Medulla oblongata (tissue), 1 donor: ENCODE measurements around the gene PAX7.

Source experiments
- DNase-seq: peaks from one replicate; pipeline ENCODE4 v3.0.0-alpha.2; 2015; ENCODE audit errors: extremely low spot score

Gene PAX7

DNA sequence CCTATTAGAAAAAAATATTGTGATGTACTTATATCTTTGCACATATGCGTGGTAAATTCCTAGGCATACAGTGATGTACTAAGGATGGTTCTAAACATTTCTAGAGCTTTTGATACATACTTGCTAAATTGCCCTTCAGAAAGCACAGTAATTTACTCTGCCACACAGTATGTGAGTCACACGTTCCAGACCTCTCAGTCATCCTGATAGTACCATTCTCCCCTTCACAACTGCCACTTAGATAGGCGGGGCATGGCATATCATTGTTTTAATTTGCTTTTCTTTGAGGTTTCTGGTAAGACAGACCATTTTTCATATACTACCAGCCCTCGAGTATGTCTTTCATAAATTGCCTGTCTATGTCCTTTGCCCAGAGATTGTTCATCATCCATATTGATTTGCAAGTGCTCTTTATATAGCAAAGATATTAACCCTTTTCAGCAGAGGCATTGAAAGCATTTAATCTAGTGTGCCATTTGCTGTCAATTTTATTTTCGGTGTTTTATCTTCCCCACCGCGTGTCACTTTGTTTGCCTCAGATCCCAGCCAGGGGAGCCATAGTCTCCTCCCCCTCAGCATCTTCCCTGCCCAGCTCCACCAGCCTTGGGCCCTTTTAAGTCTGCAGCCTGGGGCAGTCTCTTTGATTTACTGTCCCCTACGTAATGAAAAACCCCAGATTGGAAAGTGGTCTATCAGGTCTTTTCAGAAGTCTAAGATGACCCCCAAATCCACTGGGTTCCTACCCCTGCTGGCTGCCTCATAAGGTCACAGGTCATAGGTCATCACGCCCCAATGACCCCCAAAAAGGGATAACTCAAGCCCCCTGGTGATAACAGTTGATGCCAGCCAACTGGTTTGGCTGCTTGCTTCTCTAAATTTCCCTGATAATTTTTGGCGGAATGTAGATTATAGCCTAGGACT is 11.8 kb upstream of the PAX7 start:
- DNase-seq = no peak

DNA sequence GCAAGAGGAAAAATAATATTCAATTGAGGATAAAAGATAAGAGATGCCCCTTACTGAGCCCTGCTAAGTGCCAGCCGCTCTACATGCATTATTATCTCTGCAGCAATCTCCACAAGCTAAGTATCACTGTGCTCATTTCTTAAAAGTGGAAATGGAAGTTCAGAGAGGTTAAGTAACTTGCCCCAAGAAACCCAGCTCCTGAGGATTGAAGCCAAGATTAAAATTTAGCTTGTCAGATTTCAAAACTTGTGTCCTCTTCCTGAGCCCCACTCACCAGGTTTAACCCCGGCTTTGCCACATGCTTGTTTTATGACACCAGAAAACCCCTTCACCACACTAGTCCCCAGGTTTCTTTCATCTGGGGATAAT is 11.2 kb upstream of the PAX7 start:
- DNase-seq = no peak

DNA sequence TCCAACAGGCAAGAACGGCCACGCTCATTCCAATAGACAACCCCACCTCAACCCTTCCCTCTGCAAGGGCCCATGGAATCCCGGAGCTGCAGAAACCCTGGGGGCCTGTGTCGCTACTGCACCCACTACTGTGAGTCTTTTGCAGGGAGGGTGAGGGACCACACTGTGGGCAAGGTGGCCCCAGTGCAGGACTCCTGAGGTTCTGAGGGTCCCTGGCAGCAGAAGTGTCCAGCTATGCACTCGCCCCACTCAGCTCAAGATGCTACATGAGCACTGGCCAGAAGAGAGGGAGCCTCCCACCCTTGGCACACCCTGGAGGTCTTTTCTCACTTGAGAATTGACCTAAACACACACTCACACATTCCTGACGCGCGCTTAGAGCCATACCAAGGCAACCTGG is 2.1 kb upstream of the PAX7 start:
- no peak for DNase-seq

DNA sequence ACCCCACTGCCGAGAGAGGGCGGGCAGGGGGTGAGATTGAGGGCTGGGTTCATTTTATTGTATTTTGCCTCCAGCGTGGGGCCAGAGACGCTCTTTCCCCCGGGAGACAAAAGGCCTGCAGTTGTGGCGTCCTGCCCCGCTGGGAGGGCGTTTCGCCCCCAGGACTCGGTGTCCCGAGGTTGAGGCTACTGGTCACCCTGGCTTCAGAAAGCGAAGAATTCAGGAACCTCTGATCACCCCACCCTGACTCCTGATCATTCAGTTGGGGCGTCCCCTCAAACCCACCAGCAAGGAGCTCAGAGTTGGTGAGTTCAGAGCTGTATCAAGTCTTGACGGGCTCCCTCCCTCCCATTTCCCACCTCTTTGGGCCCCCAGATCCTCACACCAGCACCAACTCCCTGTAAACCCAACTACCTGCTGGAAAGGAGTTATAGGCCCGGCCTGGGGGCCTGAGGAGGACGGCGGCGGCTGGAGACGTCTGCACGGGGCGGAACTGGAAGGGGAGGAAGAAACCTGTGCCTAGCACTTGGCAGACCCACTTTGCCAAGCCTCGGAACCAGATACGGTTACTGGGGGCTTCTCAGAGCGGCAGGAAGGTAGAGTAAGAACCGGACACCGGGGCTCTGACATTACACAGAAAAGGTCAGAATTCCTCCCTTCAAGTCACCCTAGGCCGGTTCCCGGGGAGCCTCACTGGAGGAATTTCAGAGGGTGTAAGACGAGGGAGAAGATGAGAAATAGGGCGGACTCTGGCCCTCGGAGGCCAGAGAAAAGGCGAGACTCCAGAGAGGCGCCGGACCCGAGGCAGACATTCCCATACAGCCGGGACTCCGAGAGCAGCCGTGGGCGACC is 761 bp upstream of the PAX7 start:
- DNase-seq = no peak

DNA sequence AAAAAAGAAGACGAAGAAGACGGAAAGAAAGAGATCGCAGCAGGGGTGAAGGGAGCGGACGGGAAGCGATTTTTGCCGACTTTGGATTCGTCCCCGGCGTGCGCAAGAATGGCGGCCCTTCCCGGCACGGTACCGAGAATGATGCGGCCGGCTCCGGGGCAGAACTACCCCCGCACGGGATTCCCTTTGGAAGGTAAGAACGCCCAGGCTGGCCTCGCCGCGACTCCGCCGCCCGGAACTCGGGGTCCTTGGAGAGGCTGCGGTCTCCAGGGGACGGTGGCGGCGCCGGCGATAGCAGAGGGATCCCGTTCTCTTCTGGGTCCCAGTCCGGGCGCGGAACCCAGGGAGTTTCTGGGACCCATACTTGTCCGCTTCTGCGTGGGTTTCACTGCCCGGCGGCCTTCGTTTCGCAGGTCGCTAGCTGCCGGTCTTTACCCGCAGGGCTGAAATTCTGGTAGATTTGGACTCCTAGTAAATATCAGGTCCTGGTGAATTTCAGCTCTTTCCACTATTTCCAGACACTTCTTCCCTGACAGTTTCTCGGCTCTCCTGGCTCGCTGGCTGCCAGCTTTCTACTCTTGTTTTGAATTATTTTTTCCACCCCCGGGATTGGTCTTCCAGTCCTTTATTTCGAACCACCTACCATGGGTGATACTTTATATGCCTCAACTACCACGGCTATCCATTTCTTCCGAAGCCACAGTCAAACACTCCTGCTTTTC is 1.0 kb downstream of the PAX7 start:
- DNase-seq = no peak

DNA sequence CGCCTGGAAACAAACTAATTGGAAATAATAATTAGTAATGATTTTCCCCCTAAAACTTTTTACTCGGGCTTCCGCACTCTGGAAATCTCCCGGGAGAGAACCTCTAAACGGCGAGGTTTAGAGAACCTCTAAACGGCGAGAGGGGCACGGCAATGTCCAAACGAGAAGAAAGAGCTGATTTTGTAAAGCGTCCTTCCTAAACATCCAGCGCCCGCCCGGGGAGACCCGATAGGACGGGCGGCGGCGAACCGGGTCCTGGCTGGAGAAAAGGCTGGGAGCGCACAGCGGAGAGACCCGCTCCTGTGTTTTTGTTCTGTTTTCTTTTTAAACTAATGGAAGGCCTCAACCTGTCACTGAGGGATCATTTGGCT is 1.6 kb downstream of the PAX7 start:
- DNase-seq = no peak

DNA sequence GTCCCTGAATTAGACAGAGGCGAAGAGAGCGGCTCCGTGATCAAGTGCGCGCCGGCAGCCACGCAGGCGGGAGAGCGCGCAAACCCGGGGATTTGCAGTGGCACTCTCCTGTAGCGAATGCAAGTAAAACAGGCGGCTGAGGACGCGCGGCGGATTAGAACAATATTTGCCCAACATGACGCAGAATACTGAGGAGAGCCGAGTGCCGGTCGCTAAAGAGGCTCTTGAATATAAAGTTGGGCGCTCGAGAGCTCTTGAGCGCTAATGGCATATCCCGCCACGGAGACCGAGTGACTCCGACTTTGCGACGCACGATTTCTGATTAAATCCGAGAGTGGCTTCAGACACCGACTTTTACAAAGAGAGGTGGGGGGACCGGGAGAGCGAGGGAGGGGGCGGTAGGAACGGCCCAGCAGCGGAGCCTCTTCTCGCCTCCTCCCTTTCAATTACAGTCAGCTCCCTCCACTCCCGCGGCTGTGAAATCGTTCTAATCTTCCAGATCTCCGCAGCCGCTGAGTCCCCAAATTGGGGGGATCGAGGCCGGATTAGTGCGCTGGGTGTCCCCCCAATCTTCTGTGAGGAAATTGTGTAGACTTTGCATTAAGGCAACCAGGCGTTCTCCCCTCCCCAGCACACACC is 2.3 kb downstream of the PAX7 start:
- no peak for DNase-seq

DNA sequence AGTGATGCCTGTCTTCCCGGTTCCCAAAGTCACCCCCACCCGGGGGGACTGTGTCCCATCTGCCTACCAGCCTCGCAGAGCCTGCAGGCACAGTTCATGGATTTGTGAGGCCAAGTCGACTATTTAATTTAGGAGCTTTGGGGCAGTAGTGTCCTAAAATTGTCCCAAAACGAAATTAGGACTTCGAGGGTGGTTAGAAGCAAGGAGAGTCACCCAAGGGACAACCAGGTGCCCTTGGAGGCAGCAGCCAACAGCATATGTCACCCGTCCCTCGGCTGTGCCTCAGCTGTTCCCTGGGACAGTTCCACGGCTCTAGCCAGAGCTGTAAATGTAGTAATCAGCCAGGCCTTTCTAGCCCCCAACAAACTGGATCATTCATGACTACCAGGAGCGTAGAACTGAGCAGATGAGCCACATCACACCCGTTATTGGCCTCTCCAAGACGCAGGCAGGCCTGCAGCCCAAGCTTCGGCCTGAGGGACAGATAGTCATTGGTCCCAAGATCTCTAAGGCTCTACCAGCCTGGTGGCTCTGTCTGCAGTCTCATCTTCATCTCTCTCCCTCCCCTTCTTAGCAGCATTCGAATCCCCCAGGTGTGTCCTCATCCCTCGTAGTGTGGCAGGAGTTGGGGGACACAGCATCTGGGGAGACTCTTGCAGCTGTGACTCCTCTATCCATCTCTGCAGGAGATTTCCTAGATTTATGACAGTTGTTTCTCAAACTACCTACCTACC is 2.9 kb downstream of the PAX7 start:
- no peak for DNase-seq

DNA sequence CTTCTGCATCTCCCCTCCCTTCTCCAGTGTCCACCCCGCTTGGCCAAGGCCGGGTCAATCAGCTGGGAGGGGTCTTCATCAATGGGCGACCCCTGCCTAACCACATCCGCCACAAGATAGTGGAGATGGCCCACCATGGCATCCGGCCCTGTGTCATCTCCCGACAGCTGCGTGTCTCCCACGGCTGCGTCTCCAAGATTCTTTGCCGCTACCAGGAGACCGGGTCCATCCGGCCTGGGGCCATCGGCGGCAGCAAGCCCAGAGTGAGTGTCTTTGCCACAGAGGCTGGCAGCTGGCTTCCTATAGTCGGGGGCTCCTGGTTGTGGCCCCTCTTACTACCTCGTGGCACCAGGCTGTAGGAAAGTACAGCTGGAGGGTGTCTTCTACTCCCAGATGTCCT is 3.6 kb downstream of the PAX7 start:
- no peak for DNase-seq

DNA sequence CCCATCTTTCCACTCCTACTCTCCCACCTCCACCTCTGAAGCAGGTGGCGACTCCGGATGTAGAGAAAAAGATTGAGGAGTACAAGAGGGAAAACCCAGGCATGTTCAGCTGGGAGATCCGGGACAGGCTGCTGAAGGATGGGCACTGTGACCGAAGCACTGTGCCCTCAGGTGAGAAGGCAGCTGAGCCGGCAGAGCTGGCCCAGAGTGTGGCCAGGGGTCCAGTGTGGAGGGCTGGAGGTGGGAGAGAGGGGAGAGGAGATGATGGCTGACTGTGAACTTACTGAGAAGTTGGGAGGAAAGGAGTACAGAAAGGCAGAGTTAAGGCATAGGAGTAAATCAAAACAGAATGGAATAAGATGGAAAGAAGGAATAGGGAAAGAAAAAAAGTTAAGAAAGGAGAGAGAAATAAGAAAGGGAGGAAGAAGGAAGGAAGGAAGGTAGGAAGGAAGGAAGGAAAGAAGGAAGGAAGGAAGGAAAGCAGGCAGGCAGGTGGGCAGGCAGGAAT is 4.5 kb downstream of the PAX7 start:
- no peak for DNase-seq

DNA sequence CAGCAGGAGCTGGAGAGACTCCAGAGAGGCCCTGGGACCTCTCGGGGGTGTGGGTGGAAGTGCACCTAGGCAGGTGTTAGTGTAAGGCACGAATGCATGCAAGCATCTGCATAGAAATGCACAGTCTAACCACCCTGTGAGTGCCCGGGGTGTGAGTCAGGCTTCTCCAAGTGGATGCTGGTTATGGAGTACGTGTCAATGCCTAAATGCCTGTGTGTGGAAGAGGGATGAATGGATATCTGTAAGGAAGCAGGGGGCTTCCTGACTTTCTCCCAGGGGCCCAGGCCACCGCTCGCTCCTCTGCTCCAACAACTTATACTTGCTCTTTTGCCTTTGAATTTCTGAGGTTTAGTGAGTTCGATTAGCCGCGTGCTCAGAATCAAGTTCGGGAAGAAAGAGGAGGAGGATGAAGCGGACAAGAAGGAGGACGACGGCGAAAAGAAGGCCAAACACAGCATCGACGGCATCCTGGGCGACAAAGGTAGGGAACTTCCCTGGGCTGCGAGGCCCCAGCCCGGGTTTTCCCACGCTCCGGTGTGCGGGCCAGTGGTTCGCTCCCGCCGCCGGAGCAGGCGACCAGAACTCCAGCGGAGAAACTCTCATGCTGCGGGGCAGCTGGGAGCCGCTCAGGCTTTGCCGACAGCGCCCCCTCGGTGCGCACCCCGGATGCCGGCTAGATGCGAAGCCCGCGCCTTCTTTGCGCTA is 5.4 kb downstream of the PAX7 start:
- no peak for DNase-seq

DNA sequence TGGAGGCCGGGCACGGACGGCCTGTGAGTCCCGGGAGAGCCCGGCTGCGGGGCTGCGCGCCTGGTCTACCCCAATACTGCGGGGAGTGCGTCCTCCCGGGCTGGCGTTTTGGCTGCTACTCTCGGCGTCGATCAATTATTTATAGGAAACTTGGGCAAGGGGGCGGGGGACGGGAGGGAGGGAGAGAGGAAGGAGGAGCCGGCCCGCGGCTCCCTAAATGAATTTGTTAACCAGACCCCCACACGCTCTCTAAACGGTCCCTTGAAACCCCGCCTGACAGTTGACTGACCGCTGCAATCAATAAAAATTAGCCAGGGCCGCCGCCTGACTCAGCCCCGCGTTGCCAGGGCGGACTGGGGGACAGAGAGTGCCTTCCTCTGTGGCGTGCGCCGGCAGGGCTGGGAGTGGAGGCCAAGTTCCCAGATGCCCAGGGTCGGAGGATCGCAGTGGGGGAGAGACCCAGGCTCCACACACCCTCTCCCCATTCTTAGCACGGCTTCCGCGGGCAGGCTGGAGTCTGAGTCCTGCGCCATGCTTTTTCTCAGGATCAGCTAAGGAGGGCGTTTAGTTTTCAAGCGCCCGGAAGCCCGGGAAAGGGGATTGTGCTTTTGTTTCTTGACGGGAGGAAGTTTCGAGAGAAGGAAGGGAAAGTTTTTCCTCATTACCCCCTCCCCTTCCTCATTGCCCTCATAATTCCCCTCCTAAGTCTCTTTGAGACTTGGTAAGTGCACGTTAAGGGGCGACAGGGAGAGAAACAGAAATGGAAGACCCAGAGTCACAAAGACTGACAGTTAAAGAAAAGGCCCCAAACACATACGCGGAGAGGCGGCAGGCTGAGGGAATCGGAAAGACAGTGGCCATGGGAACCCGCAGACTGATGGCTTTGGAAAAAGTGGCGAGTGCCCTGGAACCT is 6.2 kb downstream of the PAX7 start:
- DNase-seq = no peak

DNA sequence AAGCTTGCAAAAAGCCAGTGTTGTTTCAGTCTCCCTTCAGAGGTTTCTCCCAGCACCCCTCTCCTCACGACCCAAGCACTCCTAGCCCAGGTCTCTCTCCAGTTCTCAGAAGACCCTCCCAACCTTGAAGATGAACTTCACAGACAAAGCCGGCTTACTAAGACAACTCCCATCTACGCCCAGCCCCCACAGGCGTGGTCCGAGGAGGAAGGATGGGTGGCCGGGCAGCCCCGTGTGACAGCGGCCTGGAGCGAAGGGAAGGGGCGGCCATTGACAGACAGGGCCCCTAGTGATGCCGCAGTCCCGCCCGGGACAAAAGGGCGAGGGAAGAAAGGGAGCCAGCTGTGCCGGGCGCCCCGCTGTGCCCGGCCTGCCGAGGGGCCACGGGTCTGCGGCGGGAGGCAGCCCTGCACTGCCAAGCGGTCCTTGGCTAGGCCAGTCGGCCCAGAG is 6.9 kb downstream of the PAX7 start:
- no peak for DNase-seq

DNA sequence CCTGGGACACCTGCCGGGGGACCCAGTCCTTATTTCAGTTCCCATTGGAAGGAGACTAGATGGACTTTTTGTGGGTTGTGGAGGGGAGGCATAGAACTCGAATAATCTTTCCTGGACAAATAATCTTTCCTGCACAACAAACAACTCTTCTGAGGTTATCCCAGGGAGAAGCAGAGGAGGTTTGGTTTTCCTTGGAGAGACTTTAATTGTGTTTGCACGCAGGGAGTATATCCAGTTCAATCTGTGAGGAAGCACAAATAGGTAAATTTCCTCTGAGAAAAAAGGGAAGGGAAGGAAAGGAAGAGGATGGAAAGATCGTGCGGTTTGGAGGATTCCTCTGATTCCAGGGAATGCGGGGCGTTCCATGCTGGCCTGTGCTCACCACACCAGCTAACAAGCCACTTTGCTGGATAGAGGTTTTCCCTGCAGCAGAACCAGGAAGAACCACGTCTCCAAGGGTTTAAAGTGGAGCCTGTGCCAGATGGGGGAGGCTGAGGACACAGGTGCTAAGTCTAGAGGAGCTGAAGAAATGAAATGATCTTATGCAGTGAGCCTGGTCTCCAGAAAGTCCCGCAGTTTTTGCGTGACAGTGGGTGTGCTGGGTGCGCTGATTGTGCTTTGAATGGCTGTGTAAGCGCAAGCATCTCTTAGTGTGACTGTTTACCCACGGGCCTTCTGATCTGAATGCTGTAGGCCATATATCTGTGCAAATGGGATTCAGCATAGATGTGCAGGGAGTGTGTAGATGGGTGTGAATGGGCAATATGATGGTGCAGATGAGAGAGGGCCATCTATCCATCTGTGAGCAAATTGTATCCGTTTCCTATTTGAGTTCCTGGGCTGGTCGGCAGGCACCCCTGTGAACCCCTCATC is 7.6 kb downstream of the PAX7 start:
- no peak for DNase-seq

DNA sequence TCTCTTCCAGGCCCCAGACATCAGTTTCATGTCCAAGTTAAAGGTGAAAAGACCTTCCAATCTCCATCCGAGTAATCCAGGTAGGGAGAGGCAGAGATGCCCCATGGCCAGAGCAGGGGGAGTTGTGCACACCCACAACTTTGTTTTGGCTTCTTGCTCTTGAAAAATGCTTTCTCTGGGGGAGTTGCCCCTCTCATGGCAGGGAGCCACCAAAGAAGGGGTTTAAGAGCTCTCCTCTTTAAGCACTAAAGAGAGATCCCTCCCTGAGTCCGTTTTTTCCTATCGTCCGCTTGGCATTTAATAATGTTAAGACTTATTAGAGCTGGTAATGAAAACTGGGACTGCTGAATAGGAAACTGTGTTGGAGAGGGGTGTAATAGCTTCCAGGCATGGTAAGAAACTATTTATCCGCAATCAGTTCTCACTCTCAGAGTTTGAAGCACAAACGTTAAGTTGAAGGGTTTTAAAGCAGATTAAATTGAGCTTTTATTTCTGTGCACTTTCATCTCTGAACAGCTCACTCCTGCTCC is 8.3 kb downstream of the PAX7 start:
- DNase-seq = no peak

DNA sequence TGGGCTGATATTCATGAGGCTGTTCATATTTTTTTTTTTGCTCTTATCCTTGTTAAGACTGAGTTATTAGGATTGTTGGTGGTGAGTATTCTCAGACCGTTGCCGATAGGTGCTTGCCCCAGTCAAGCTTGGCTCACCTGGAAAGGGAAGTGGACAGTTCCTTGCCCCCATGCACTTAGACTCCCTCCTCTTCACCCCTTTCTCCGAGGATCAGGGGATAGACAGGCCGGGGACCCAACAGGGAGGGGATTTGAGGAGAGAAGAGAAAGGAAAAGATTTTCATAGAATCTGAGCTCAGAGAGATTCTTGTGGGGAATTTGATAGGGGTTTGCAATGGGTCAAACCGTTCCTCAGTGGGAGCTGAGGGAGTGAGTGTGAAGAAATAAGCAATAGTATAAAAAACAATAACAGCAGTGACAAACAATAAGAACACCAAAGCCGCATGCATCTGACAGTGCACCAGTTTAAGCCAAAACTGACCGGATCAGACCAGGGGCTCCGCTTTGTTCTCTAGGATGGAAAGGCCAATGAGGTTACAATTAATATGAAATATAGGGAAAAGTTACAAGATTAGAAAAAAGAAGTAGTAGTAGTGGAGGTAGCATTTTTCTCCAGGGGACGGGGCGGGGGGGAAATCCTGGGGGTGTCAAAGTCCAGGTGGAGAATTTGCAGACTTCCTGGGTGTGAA is 8.9 kb downstream of the PAX7 start:
- no peak for DNase-seq
